ENCODE data around the gene PYURF. TPM values are rescaled to one million over a fixed set of nuclear protein-coding genes. Genes with fewer than 3 reads are reported as not detected.
"Not testable (repeated sequence)": the region's sequence is repeated elsewhere in the genome, so short reads cannot be mapped to it uniquely, and the experiment has no call there.

Gene PYURF, protein sequence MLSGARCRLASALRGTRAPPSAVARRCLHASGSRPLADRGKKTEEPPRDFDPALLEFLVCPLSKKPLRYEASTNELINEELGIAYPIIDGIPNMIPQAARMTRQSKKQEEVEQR
- 100 to 1,000 TPM in 1 of 12 donors, 10 to 100 TPM in 10, not detected in 1; 52.8 to 113 (median 67.7) TPM for polyA plus RNA-seq (ENCODE audit: insufficient read length in 12 of 12)
- long read RNA-seq, donor 1, transcript PYURF-201 (2 exons, 1,361 nt) = major isoform, 111 of 111 reads
- long read RNA-seq, donor 1, partial matches to known transcripts = 0 of 111 reads
- long read RNA-seq, donor 1, other reads (novel, unspliced or antisense) = 0 of 111 reads
- long read RNA-seq, donor 2, transcript PYURF-201 (2 exons, 1,361 nt) = major isoform, 75 of 75 reads
- long read RNA-seq, donor 2, partial matches to known transcripts = 0 of 75 reads
- long read RNA-seq, donor 2, other reads (novel, unspliced or antisense) = 0 of 75 reads
- long read RNA-seq, donor 3, transcript PYURF-201 (2 exons, 1,361 nt) = major isoform, 21 of 21 reads
- long read RNA-seq, donor 3, partial matches to known transcripts = 0 of 21 reads
- long read RNA-seq, donor 3, other reads (novel, unspliced or antisense) = 0 of 21 reads
- long read RNA-seq, donor 4, transcript PYURF-201 (2 exons, 1,361 nt) = major isoform, 18 of 18 reads
- long read RNA-seq, donor 4, partial matches to known transcripts = 0 of 18 reads
- long read RNA-seq, donor 4, other reads (novel, unspliced or antisense) = 0 of 18 reads
- long read RNA-seq, donor 5, transcript PYURF-201 (2 exons, 1,361 nt) = major isoform, 82 of 82 reads
- long read RNA-seq, donor 5, partial matches to known transcripts = 0 of 82 reads
- long read RNA-seq, donor 5, other reads (novel, unspliced or antisense) = 0 of 82 reads
- long read RNA-seq, donor 6, transcript PYURF-201 (2 exons, 1,361 nt) = major isoform, 27 of 27 reads
- long read RNA-seq, donor 6, partial matches to known transcripts = 0 of 27 reads
- long read RNA-seq, donor 6, other reads (novel, unspliced or antisense) = 0 of 27 reads
- long read RNA-seq, donor 7, transcript PYURF-201 (2 exons, 1,361 nt) = major isoform, 35 of 35 reads
- long read RNA-seq, donor 7, partial matches to known transcripts = 0 of 35 reads
- long read RNA-seq, donor 7, other reads (novel, unspliced or antisense) = 0 of 35 reads
- long read RNA-seq, donor 8, transcript PYURF-201 (2 exons, 1,361 nt) = major isoform, 70 of 70 reads
- long read RNA-seq, donor 8, partial matches to known transcripts = 0 of 70 reads
- long read RNA-seq, donor 8, other reads (novel, unspliced or antisense) = 0 of 70 reads
- long read RNA-seq, donor 9, transcript PYURF-201 (2 exons, 1,361 nt) = major isoform, 53 of 53 reads
- long read RNA-seq, donor 9, partial matches to known transcripts = 0 of 53 reads
- long read RNA-seq, donor 9, other reads (novel, unspliced or antisense) = 0 of 53 reads
- long read RNA-seq, donor 10, transcript PYURF-201 (2 exons, 1,361 nt) = major isoform, 56 of 56 reads
- long read RNA-seq, donor 10, partial matches to known transcripts = 0 of 56 reads
- long read RNA-seq, donor 10, other reads (novel, unspliced or antisense) = 0 of 56 reads
- long read RNA-seq, donor 11, transcript PYURF-201 (2 exons, 1,361 nt) = major isoform, 70 of 70 reads
- long read RNA-seq, donor 11, partial matches to known transcripts = 0 of 70 reads
- long read RNA-seq, donor 11, other reads (novel, unspliced or antisense) = 0 of 70 reads

DNA sequence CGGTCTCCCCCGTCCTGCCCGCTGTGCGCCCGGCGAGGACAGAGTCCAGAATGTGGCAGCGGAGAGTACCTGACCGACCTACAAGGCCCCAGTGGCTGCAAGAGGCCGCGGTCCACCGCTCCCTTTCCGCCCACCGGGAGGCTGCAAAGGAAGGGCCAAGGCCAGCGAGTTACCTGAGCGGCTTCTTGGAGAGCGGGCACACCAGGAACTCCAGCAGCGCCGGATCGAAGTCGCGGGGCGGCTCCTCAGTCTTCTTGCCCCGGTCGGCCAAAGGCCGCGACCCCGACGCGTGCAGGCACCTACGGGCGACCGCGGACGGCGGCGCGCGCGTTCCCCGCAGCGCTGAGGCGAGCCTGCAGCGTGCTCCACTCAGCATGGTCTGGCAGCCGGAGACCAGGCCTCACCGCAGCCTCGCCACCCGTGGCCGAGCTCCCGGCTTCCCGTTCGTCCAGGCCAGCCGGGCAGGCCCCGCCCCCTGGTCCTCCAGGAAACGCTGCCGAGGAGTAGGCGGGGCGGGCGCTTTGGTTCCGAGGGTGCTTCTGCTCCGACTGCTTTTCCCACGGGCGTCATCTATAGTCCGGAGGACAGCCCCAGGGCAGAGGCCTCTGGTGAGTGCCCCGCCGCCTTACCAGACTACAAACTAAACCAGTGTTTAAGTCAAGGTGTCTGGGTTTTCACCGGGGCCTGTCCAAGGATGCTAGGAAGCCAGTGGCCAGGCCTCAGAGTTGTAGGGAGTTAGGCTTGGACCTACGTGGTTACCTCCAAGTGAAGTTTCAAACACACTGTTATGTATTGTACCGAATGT, at the start of gene PYURF:
PYURF (minus strand) TSS at position 452 of the 805 bp plus-strand sequence; CDS start at position 376, 76 bp downstream.
- peak; percentile 92 for DNase-seq

DNA sequence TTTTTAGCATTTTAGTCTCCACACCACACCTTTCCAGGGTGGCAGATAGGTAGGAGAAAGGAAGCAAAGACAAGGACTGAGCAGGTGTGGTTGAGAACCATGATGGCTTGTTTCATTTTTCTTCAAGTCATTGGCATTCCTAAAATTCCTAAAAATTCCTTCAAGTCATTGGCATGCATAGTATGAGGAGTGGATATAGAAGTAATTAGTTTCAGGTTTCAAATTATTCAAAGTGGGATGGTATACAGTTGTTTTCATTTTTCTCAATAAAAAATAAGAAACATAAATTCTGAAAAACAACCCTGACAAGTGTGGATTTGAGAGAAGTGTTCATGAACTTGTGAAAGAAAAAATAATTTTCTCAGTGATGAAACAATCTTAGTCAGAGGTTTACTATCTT, 46.4 kb upstream of the PYURF start:
- DNase-seq = no peak

DNA sequence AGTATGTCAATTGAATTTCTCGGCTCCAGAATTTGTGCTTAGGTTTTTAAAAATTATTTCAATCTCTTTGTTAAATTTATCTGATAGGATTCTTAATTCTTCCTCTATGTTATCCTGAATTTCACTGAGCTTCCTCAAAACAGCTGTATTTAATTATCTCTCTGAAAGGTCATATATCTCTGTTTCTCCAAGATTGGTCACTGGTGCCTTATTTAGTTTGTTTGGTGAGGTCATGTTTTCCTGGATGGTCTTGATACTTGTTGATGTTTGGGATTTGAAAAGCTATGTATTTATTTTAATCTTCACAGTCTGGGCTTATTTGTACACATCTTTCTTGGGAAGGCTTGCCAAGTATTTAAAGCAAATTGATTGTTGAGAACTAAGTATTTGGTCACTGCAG, 44.0 kb upstream of the PYURF start:
- DNase-seq = no peak

DNA sequence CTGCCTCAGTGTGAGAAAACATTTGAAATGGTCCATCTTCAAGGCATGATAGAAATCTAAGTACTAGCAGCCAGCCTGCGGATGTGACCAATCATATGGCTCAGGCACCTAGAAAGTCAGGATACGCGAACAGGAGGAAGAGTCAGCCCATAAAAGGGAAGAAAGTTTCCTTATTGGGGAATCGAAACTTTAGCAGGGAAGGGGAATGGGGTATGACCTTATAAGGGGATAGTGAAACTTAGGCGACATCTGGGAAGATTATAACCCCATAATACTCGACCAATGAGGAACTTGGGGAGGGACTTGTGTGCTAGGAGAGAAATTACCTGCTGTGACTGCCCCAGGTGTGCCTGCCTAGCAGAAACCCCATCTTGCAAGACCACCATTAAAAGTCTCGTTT, 26.2 kb upstream of the PYURF start:
- DNase-seq = no peak

DNA sequence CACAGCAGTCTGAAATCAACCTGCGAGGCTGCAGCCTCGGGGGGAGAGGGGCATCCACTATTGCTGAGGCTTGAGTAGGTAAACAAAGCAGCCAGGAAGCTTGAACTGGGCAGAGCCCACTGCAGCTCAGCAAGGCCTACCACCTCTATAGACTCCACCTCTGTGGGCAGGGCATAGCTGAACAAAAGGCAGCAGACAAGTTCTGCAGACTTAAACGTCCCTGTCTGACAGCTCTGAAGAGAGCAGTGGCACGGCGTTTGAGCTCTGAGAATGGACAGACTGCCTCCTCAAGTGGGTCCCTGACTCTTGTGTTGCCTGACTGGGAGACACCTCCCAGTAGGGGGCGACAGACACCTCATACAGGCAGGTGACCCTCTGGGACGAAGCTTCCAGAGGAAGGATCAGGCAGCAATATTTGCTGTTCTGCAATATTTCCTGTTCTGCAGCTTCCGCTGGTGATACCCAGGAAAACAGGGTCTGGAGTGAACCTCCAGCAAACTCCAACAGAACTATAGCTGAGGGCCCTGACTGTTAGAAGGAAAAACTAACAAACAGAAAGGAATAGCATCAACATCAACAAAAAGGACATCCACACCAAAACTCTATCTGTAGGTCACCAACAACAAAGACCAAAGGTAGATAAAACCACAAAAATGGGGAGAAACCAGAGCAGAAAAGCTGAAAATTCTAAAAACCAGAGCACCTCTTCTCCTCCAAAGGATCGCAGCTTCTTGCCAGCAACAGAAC, 15.9 kb upstream of the PYURF start:
- not testable (repeated sequence) for DNase-seq

DNA sequence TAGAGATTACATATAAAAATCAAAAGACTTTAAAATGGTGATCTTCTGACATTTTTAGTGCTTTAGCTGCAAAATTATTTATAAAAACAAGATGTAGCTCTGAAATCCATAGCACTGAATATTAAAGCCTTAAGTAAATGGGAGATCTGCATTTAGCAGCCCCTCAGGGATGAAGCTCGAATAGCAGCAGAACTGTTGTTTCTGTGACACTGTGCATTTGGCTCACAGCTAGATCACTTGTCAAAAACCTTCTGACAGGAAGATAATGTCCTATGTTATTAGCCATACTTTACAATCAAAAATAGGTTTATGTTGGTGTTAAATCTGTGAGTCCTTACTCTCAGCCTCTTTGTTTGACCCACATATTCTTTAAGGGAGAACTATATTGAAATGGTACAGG, 14.1 kb upstream of the PYURF start:
- no peak for DNase-seq

DNA sequence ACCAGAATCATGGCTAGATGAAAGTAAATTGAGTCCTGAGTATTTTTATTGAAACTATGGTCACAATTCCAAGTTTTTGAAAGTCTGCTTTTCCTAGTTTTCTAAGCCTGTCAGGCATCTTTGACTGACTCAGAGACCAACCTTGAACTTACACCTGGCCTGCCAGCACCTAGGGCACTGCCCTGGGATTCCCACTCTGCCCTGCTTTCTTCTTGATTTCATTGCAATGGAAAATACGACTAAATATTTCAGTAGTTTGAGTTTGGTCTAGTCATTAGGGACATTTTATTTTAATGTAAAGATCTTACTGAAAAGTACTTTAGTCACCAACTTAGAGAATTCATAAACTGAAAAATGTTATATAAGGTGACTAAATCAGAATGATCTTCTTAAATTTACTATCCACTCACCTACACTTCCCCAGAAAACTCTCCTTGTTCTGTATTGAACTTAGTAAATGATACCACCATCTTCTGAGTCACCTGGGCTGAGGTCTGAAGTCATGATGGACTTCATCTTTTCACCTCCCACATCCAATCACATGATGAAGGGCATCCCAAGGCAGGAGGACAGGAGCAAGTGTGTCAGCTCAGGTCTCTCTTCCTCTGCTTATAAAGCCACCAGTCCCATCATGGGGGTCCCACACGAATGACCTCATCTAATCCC, 11.6 kb upstream of the PYURF start:
- DNase-seq = no peak

DNA sequence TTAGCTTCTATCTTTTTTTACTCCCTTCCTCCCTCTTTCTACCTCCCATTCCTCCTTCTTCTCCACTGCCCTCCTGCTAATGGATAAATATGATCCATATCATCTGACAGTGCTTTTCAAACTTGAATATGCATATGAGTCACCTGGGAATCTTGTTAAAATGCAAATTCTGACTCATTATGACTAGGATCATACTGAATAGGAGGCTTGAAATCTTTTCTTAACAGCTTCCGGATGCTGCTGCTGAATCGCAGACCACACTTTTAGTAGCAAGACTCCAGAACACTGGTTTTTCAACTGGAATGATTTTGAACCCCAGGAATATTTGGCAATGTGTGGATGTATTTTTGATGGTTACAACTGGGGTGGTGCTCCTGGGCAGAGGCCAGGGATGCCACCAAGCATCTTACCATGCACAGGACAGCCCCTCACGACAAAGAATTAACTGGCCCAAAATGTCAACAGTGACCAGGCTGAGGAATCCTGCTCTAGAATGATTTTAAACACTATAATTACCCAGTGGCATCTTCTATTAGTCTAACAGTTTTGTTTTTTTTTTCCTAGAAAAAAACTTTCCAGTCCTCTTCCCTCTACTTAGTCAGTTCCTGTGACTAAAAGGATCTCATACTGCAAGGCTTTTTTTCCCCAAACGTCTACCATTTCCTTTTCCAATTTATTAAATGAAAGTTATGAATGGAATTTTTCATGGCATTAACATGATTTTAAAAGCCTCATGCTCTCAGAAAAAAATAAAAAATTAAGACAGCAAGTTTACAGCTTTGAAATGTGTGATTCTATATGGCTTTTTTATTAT, 10.6 kb upstream of the PYURF start:
- no peak for DNase-seq

DNA sequence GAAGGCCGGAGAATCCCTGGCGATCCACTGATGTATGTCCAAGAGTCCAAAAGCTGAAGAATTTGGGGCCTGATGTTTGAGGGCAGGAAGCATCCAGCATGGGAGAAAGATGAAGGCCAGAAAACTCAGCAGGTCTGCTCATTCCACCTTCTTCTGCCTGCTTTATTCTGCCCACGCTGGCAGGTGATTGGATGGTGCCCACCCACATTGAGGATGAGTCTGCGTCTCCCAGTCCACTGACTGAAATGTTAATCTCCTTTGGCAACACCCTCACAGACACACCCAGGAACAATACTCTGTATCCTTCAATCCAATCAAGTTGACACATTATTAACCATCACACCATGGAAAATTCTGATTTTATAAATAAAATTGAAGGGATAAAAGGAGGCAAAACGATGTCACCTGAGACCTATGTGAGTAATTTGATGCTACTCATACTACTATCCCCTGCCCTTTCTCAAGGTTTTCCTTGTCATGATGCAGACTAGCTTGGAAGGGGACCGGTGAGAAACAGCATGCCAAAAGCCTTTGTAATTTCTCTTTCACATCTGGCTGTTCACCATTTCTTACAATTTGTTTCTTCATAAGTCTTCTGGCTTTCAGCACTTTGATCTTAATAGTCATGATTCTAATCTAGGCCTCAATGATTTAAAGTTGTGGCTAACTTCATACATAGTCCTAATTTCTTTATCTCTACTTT, 9.7 kb upstream of the PYURF start:
- no peak for DNase-seq

DNA sequence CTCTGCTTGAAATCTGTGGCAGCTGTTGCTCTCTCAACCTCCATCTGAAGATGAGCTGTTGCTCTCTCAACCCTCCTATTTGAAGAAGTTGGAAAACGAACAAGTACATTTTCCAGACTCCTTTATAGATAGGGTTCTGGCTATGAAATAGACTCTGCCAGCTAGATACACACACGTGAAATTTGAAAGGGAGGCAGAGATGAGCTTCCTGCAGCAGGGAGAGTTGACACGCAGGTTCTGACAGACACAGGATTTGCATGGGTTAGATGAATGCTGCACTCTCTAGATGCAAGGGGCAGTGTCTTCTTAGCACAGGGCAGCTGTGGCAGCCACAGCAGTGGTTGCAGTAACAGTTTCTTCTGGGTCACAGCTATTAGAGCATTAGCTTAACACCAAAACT, 8.0 kb upstream of the PYURF start:
- no peak for DNase-seq

DNA sequence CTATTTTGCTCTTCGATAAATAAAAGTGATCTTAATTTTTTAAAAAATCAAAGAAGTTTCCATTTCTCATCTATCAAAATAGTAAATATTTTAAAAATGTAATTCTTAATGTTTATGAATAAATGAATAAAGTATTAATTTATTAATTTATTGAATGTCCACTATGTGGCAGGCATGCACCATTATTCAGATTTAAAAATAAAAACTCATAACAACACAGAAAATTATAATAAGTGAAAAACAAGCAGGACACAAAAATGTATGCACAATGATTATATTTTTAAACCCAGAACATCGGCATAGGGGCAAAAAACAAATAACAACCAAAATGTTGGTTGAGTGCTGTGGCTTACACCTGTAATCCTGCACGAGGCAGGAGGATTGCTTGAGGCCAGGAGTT, 5.3 kb upstream of the PYURF start:
- no peak for DNase-seq

DNA sequence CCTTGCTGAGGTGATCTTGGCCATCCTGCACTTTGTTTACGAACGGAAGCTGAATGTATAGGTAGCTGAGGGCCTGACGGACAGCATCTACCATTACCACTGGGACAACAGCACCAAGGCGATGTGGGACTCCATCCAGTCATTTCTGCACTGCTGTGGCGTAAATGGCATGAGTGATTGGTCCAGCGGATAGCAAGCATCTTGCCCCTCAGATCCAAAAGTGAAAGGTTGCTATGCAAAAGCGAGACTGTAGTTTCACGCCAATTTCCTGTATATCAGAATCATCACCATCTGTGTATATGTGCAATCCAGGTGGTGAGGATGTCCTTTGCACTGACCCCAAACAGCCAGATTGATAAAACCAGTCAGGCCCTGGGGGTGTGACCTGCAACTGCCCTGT, 4.2 kb upstream of the PYURF start:
- DNase-seq = no peak

DNA sequence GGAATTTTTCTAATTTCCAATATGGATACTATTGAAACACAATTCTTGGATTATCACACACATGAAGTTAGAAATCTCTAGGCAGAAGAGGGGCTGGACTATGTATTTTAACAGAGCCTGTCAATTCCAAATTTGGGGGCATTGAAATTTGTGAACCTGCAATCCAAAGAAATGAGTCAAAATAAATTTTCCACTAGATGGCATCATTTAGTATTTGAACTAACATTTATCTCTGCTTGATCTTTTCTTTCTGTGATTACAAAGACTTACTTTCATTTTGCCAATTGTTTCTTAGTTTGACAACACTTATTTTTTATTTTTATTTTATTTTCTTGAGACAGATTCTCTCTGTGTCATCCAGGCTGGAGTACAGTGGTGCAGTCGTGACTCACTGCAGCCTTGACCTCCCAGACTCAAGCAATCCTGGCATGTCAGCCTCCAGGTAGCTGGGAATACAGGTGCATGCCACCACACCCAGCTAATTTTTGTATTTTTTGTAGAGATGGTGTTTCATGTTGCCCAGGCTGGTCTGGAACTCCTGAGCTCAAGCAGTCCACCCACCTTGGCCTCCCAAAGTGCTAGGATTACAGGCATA, 2.7 kb upstream of the PYURF start:
- no peak for DNase-seq

DNA sequence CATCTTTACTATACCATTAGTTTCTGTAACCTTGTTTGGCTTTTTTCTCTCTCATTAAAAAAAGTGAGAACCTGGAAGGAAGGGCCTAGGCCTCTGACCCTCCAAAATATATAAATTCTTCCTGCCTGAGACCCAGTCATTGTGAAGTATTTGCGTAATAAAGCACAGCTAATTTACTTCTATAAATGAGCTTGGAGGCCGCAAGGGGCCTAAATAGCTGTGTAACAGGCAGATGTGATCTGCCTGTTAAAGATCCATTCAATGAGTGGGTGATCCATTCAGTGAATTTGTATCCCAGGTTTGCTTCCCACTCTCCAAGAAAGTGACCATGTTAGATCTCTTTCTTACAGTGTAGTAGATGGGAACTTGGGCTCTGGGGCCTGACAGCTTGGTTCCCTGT, 595 bp upstream of the PYURF start:
- DNase-seq = no peak

DNA sequence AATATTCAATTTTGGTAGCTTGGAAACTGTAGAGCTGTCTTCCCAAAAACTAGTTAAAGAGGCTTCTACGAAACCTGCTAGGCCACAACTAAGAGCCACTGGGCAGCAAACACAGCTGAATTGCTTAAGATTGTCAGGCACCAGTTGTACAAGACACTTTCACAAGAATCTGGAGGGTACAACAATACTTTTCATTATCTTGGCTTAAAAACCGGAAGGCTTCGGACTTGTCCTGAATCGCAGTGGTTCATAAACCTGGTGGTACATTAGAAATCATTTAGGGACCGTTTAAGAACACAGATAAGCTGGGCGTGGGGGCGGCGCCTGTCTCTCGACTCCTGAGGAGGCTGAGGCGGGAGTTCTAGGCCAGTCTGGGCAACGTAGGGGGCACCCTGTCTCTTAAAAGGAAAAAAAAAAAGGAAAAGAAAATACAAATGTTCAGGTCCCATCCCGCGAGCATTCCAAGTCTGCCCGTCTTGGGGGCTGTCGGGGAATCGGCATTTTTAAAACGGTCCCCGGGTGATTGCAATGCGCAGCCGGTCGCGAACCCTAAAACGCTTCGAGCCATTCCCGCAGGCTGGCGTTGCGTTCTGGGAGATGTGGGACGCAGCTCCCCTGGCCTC, 763 bp downstream of the PYURF start:
- DNase-seq = peak; percentile 38

DNA sequence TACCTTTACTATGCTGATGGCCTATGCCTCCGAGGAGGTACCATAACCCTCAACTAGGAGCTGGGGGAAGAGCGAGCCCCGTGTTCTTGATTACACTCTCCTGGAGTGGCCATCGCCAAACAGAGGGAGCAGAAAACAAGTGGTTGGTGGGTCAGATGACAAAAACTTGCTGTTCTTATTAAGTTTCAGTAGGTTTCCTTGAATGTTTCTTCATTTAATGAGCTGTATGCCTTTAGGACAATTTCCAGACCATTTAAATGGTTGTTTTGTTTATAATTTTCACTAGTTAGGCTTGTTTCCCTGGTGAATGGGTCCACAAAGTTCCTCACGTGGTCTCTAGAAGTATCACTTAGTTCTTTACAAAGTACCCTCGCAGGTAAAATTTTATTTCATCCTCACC, 4.7 kb downstream of the PYURF start:
- no peak for DNase-seq

Data from muscle of arm (tissue), 14 donors.